Stimulated activated CD4-positive, alpha-beta T cell treated with anti-CD3 and anti-CD28 coated beads, Interleukin-4, amount 100 ng/mL, for 24 hours (primary cell): Measurements from ENCODE around the gene AGBL4.
"Not testable (repeated sequence)": the region's sequence is repeated elsewhere in the genome, so short reads cannot be mapped to it uniquely, and the experiment has no call there.

ENCODE experiments used
- DNase-seq: peaks from one replicate; pipeline ENCODE4 v3.0.0-alpha.2; 2020

AGBL4 gene

DNA sequence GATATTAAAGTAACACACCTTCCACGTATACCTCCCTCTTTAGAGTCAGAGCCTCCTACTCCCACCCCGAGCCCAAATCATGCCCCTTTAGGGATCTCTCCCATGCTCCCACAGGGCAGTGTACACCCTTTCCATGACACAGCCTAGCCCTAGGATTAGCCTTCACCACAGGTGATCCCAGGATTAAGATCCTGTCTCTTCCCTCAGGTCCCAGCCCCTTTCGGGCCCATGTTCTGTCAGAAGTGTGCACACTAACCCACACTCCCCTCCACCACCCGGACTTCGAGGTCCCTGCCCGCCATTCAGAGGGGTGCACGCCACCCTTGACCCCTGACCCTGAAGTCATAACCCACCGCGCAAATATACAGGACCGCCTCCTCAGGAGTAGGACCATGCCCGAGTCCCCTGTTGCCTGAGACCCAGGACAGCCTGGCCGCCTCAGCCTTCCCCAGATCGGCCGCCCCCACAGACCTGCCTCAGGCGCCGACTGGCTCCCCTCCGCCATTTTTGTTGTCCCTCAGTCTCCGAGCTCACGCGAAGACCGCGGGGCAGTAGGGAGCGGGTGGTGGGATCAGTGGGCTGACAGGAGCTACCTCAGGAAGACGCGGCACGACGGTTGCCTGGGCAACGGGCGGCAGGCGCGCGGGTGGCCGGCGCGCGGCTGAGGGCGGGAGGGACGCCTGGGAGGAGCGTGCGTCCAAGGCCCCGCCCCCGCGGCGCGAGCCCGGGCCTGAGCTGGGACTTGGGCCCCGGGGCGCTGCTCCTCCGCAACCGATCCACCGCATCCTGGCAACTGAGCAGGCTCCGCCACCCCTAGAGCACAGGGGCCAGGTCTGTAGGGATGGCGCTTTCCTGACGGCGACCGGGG lies at the start of gene AGBL4:
AGBL4 (minus strand) TSS at position 663 of the 868 bp plus-strand sequence.
- DNase-seq, result no peak

DNA sequence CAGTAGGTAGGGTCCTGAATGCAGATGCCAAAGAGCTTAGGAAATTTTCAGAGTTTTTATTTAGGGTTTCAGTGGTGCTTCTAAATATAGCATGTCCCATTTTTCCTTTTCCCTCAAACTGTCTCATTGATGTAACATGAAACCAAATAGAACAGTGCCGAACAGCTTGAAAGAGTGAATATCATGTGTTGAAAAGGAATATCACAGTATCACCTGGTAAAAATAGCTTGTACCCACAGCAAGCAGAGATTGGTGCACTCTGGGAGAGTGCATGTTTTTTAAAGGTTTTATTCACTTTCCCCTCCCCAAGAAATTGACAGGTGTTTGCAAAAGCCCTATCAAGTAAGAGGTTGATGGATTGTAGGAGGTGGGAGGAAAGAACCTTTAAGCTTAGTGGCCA lies 43.1 kb upstream of the AGBL4 start:
- no peak for DNase-seq

GRCh38 chr1:50060279-50060678 lies 36.5 kb upstream of the AGBL4 start:
- DNase-seq, result no peak

DNA sequence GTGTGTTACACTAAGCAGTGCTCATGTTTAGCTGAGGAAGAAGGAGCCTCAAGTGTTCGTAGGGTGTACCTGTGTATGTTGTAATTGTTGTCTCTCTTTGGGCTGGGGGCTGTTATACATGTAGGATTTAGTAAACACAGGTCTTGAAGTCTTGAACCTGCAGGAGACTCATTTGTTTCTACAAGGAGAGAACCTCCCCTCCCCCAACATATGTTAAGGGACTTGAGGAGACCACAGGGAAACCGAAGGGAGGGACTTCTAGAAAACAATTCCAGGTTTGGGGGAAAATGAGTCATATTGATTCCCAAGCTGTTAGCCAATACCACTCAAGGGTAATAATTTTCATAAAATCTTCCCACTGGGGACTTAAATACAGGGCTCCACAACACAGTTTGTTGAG lies 25.0 kb upstream of the AGBL4 start:
- no peak for DNase-seq

GRCh38 chr1:50047916-50048694 lies 24.4 kb upstream of the AGBL4 start:
- no peak for DNase-seq

GRCh38 chr1:50038237-50038809 lies 14.6 kb upstream of the AGBL4 start:
- no peak for DNase-seq

GRCh38 chr1:50027794-50028193 lies 4.0 kb upstream of the AGBL4 start:
- no peak for DNase-seq

DNA sequence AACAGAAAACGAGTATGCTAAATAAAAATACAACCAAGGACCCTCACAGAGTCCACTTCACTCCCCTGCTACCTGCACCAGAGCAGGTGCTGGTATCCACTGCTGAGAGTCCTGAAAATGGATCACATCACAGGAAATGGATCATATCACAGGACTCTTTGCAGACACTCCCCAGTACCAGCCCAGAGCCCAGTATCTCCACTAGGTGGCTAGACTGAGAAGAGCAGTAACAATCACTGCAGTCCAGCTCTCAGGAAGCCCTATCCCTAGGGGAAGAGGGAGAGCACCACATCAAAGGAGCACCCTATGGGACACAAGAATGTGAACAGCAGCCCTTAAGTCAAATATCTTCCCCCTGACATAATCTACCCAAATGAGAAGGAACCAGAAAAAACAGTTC lies 28.0 kb downstream of the AGBL4 start:
- no peak for DNase-seq

- no peak for DNase-seq
These were observed 52.7 kb downstream of the AGBL4 start for GRCh38 chr1:49971088-49971487.

- DNase-seq, result no peak
These were observed 72.4 kb downstream of the AGBL4 start for GRCh38 chr1:49951385-49951784.

DNA sequence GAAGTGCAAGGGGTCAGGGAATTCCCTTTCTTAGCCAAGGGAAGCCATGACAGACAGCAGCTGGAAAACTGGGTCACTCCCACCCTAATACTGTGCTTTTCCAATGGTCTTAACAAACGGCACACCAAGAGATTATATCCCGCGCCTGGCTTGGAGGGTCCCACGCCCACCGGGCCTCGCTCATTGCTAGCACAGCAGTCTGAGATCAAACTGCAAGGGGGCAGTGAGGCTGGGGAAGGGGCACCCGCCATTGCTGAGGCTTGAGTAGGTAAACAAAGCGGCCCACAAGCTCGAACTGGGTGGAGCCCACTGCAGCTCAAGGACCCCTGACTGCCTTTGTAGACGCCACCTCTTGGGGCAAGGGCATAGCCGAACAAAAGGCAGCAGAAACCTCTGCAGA lies 108.5 kb downstream of the AGBL4 start:
- not testable (repeated sequence) for DNase-seq

- no peak for DNase-seq
These were observed 117.4 kb downstream of the AGBL4 start for GRCh38 chr1:49906365-49906764.

DNA sequence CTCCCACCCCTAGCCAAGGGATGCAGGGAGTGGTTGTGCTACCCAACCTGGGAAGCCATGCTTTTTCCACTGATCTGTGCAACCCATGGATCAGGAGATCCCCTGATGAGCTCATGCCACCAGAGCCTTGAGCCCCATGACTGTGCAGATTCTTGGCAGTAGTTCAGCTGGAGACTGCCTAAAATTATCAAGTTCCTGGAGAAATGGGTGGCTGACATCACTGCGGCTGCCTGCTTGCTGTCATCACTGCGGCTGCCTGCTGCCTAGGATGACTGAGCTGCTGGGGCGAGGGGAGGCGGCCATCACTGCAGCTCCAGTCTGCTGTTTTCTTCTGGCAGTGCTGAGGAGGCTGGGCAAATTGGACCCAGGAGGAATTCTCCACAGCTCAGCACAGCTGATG lies 159.2 kb downstream of the AGBL4 start:
- no peak for DNase-seq

DNA sequence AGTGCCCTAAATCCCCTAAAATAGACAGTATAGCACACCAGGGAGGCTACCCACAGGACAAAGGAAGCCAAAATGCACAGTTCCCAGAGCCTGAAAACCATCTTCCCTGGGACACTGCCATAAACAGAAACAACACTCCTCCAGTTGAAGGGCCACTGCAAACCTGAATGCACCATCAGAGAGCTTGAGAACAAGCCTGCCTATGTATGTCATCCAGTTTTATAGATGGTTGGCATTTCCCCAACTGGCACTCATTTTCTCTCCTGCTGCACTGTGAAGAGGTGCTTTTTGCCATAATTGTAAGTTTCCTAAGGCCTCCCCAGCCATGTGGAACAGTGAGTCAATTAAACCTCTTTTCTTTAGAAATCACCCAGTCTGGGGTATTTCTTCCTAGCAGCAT lies 169.0 kb downstream of the AGBL4 start:
- no peak for DNase-seq

GRCh38 chr1:49842596-49842995 lies 181.2 kb downstream of the AGBL4 start:
- no peak for DNase-seq

GRCh38 chr1:49841767-49842166 lies 182.0 kb downstream of the AGBL4 start:
- DNase-seq, result no peak

DNA sequence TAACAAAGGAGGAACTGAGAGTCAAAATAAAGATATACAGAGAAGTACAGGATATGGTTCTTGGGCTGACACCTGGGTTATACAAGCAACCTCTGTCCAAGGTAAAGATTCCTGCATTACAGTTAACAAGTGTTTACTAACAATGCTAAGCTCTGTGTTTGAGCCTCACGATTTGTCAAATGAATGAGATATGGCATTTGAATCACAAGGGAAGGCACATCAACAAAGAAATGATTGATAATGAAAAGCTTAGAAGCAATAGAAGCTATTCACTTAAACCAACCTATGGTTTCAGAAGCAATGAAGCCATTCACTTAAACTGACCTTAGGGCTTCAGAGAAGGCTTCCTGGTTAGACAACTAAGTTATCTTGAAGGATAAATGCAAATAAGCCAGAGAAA lies 199.5 kb downstream of the AGBL4 start:
- DNase-seq, result no peak

GRCh38 chr1:49817681-49818080 lies 206.1 kb downstream of the AGBL4 start:
- DNase-seq, result no peak

GRCh38 chr1:49787013-49787412 lies 236.7 kb downstream of the AGBL4 start:
- not testable (repeated sequence) for DNase-seq

- DNase-seq, result no peak
These were observed 258.7 kb downstream of the AGBL4 start for GRCh38 chr1:49765034-49765433.

GRCh38 chr1:49738118-49738517 lies 285.6 kb downstream of the AGBL4 start:
- not testable (repeated sequence) for DNase-seq

DNA sequence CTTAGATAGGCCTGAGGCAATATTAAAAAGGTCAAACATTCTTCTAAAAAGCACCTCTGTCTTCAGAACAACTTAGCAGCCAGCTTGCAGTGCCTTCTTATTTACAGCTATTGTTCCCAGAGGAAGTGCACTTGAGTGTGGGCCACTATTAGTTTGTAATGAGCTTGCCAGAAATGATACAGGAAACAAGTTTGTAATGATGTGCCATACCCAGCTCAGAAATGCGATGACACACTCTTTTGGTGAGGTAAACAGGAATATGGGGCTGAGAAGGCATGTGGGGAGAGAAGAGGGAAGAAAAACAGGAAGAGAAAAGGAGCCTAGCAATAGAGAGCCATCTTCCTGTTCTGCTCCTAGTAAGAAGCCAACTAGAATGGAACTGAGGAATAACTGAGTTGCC lies 295.4 kb downstream of the AGBL4 start:
- no peak for DNase-seq

DNA sequence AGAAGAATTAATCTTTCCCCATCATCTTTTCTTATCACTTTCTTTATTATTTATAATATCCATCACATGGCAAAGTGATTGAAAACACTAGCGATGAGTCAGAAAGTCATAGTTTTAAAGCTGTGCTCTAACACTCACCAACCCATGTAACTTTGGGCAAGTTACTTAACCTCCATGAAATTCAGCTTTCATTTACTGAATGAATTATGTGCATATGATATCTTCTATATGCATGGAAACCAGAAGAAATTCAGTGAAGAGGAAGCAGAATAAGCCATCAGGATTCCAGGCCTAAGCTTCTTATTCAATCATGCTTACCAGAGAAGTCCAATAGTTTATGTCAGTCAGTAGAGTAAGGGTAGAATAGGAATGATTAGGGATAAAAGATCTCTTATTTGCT lies 300.1 kb downstream of the AGBL4 start:
- no peak for DNase-seq
